LHCN-M2 (cell line): ENCODE data around the gene TSPAN17. TPM values are rescaled to one million over a fixed set of nuclear protein-coding genes. Genes with fewer than 3 reads are reported as not detected.
A peak's percentile ranks its signal among the peaks of the same experiment; 100 is the strongest.

Experiments used
- DNase-seq: peaks from one replicate; pipeline ENCODE4 v3.0.0-alpha.2; 2012; ENCODE audit warnings: low read depth
- total RNA-seq: library from RNA; depleted of rRNA; stranded (reverse); fragments of >200 nt; gene quantifications from 2 replicates; pipeline ENCODE4 v1.2.3, GENCODE V29; 2014

Gene TSPAN17
- total RNA-seq, 1 experiment from 2014 or later = 49.7 TPM

DNA sequence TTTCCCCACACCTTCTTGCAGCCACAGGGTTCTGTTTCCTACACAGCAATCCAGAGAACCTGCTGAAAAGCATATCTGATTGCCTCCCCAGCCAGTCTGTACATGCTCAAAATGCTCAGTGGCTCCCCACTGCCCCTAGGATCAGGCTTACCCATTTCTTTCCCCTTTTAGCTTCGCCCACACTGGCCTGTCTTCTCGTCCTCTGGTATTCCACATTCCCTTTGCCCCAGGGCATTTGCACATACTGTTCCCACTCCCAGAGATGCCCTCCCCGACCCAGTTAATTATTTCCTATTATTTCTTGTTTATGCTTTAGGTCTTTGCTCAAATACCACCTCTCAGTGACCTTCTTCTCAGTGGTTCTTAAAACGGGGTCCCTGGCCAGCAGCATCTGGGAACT lies 6.7 kb upstream of the TSPAN17 start:
- DNase-seq = no peak

GRCh38 chr5:176642675-176643490 lies 4.4 kb upstream of the TSPAN17 start:
- no peak for DNase-seq

GRCh38 chr5:176643491-176644219 lies 3.6 kb upstream of the TSPAN17 start:
- no peak for DNase-seq

DNA sequence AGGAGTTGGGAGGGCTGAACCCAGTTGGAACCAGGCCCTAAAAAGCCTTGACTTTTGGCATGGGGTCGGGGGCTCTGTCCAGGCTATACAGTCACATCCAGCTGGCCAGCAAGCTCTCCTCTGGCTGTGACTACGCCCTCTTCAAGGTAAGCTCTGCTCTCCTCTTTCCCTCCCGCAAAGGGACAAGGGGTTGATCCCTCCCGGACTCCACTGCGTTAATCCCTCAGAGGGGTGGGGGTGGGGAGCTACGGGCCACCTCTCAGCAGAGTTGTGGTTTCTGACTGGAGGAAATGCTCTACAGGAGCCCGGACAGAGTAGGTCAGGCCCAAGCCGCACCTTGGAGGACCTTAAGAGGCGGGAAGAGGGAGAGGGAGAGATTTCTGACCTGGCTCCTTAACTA lies 3.0 kb upstream of the TSPAN17 start:
- no peak for DNase-seq

- no peak for DNase-seq
Observed at GRCh38 chr5:176644878-176645670, 2.2 kb upstream of the TSPAN17 start.

- DNase-seq = no peak
Observed at GRCh38 chr5:176646049-176646706, 1.1 kb upstream of the TSPAN17 start.

DNA sequence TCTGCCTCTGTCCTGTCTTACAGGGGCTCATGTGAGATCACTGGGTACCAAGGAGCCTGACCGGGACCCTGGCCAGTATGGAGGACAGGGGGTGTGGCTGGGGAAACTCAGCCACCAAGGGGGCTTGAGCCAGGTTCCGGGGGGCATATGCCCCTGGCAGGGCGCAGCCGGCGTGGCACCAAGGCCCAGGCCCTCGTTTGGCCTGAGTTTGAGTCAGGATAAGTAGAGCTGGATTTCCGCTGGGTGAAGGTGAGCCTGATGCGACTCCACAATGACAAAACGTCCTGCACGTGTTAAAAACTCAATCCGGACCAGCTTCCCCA lies 616 bp upstream of the TSPAN17 start:
- no peak for DNase-seq

DNA sequence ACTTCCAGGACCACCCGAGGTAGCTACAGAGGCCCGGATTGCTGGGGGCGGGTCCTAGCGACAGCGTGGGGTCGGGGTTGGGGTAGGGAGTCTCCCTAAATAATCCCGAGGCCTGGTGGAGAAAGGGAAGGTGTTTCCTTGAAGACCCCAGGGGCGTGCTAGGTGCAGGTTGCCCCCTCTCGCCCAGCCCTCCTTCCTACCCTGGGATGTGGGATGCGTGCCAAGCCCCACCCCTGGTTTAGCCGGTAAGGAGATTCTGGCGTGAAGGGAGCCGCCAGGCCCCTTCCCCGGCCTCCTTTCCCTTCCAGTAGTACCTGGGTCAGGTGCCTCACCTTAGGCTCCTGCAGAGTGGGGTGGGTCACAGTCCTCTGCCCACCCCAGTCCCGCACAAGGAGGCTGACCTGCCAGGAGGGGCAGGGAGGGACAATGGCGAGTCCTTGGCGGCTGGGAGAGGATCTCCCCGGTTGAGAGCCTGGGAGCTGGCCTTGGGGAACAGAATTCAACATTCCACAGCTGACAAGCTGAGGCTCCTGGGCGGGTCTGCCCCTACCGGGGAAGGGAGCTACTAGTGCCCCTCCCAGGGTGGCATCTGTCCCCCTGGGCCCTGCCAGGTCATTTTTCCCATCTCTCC lies 674 bp downstream of the TSPAN17 start:
- DNase-seq = no peak

DNA sequence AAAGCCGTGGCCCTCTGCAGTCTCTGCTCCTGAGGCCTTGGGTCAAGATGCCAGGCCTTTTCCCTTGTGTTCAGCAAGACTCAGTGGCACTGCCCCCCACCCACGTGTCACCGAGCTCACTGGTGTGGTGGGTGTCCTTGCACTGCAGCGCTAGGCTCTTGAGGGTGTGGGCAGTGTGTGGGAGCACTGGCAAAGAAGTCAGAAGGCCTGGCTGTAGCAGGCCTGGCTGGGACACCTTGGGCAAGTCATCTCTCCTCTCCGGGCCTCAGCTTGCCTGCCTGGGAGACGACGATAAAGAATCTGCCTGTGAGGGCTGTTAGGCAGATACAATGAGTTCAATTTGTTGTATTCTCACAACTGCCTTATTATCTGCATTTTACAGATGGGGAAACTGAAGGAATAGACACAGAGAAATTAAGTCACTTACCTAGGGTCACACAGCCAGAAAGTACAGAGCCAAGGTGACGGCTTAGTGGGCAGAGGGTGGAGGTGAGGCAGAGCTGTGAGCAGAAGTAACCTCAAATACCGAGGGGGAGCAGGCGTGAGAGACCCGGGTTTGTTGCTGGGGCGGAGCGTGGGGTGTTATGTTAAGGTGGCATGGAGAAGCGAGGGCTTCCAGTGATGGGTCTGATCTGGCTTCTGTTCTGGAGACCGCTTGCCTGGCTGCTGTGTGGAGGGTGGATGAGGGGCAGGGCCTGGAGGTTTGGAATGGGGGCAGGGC lies 1.4 kb downstream of the TSPAN17 start:
- DNase-seq = no peak

DNA sequence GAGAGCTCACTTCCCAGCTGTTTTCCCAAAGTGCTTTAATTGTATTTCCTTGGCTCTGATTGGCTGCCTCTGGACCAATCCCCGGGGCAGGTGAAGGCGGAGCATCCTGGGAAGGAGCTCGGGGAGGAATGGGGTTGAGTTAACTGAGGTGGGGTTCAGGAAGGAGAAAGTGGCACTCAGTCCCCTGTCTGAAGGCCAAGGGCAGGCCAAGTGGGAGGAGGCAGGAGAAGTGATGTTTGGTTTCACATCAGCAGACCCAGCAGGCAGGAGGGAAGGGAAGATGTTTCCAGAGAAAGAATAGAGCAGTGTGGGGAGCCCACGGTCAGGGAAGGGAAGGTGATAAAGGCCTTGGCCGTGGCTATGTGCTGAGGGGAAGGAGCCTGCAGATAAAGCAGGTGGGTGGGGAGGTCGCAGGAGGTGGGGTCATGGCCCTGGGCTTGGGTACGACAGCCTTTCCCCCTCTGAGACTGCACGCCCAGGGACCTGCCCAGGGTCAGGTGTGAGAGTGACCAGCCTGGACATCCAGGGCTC lies 3.1 kb downstream of the TSPAN17 start:
- no peak for DNase-seq

DNA sequence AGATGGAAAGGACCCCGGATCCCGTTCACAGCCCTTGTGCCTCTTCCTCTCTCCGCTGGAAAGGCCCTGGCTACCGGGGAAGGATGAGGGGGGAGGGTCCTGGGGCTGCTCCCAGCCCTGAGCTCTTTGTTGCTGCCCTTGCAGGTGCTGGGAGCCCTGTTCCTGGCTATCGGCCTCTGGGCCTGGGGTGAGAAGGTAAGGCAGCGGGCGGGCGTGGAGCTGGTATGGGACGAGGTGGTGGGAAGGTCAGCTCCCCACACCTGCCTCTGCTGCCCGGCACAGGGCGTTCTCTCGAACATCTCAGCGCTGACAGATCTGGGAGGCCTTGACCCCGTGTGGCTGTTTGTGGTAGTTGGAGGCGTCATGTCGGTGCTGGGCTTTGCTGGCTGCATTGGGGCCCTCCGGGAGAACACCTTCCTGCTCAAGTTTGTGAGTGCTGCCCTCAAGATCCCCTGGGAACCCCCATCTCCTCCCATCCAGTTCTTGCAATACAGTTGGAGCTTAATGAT lies 4.2 kb downstream of the TSPAN17 start:
- DNase-seq = no peak

DNA sequence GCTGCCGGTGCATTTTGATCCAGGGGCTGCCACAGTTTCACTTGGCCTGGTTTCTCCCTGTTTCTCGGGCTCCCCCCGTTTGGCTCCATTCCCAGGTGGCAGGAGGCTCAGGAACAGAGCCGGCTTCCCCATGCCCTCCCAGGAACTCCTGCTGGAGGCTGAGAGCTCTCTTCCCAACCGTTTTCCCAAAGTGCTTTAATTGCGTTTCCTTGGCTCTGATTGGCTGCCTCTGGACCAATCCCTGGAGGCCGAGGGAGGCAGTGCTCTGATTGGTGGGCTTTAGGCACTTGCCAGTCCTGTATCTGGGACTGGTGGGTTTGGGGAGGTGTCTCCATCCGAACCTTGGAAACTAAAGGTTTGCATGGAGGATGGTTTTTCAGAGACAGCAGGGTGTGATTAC lies 4.9 kb downstream of the TSPAN17 start:
- peak; percentile 11 for DNase-seq

DNA sequence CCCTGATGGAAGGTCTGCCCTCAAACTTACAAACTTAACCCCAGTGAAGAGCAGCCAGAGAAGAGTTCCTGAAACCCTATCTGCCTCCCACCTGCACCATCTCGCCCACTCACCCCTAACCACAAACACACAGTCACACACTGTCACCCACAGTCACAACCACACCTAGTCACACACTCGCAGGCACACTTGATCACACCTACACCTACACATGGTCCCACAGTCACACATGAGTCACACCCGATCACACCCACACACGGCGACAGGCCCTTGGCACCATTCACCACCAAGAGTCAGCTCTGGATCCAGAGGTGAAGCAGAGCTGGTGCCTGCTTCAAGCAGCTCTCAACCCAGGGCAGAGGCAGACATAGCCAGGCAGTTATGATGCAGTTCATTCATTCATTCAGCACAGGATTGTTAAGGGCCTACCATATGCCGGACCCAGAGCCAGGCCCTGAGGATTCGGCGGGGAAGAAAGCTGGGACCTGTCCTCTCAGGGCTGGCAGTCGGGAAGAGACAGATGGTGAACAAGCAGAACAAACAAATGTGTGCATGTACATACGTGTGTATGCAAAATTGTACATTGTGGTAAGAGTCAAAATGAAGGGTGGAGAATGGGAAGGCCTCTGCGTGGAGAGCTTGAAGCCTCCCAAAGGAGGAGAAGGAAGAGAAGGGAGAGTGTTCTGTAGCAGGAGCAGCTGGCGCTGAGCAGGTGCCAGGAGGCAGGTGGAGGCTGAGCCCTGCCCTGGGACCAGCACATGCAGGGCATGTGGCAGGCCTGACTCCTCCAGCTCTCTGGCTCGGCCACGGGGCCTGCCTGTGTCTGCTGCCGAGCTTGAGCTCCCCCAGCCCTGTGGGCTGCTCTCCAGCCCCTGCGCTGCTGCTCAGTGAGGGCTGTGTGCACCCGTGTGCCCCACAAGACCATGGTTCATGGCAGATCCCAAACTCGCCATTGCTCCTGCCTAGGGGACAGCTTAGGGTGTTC lies 6.4 kb downstream of the TSPAN17 start:
- no peak for DNase-seq

GRCh38 chr5:176654856-176655255 lies 7.6 kb downstream of the TSPAN17 start:
- no peak for DNase-seq

- no peak for DNase-seq
Observed at GRCh38 chr5:176656467-176656990, 9.2 kb downstream of the TSPAN17 start.

DNA sequence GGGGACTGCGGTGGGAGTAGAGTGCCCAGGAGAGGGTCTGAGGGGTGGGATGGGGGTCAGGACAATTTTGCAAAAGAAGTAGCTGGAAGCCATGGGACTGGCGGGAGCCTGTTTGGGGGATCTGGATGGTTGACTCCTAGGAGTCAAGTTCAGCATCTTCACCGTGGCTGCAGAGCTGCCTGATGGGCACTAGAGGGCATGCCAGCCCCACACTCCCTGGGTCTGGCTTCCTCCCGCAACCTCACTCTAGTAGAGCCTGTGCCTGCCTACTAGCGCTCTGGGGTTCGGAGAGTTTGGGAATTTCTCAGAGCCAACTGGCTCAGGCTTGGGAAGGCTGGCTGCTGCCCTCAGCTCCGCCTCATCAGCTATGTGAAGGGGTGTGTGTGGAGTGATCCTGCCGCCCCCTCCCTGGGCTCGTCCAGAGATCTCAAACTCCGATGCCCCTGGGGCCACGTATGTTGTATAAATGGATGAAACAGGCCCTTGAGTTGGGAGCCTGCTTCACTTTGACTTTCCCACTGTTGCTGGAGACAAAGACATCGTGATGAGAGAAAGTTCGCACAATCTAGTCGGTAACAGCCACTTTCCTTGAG lies 10.8 kb downstream of the TSPAN17 start:
- DNase-seq = peak; percentile 46

GRCh38 chr5:176658817-176659511 lies 11.7 kb downstream of the TSPAN17 start:
- no peak for DNase-seq

DNA sequence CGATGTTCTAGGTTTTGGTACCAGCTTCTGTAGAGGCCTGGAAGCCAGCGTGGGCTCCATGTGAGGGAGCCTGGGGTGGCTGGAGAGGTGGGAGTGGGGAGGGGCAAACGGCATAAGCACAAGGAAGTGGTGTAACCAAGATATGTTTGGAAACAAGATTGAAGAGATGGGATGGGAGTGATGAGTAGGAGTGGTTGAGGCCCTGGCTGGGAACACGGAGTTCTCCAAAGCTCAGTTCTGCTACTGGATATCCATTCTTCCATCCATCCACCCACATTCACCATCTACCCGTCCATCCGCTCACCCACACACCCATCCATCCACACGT lies 12.2 kb downstream of the TSPAN17 start:
- DNase-seq = no peak
